DMS79 treated with DMSO at 0.1 percent for 48 hours (cell line): ENCODE measurements around the gene DCDC2C.
A peak's percentile ranks its signal among the peaks of the same experiment; 100 is the strongest.

Experiments
- DNase-seq: peaks from one replicate; lab custom pipeline; 2025; lab: John Stamatoyannopoulos, UW

DCDC2C gene

GRCh38 chr2:3827673-3828575, 124.5 kb downstream of the DCDC2C start:
- no peak for DNase-seq

GRCh38 chr2:3830796-3831195, 127.4 kb downstream of the DCDC2C start:
- no peak for DNase-seq

GRCh38 chr2:3837086-3837485, 133.7 kb downstream of the DCDC2C start:
- DNase-seq: no peak

GRCh38 chr2:3838348-3838747, 135.0 kb downstream of the DCDC2C start:
- DNase-seq: no peak

- DNase-seq: no peak
Measured at GRCh38 chr2:3839476-3839875, 136.1 kb downstream of the DCDC2C start.

GRCh38 chr2:3840611-3841155, 137.3 kb downstream of the DCDC2C start:
- DNase-seq: no peak

- no peak for DNase-seq
Measured at GRCh38 chr2:3847397-3848052, 144.2 kb downstream of the DCDC2C start.

GRCh38 chr2:3848776-3849175, 145.4 kb downstream of the DCDC2C start:
- DNase-seq: no peak

- DNase-seq: no peak
Measured at GRCh38 chr2:3849213-3849612, 145.8 kb downstream of the DCDC2C start.

GRCh38 chr2:3857576-3857975, 154.2 kb downstream of the DCDC2C start:
- peak; percentile 84 for DNase-seq

- DNase-seq: peak; percentile 83
Measured at GRCh38 chr2:3864943-3865865, 161.8 kb downstream of the DCDC2C start.

GRCh38 chr2:3867469-3867868, 164.1 kb downstream of the DCDC2C start:
- DNase-seq: peak; percentile 97

- DNase-seq: no peak
Measured at GRCh38 chr2:3868012-3868805, 164.8 kb downstream of the DCDC2C start.

GRCh38 chr2:3870222-3870621, 166.8 kb downstream of the DCDC2C start:
- peak; percentile 6 for DNase-seq

- peak; percentile 6 for DNase-seq
Measured at GRCh38 chr2:3871002-3871401, 167.6 kb downstream of the DCDC2C start.

GRCh38 chr2:3872451-3872850, 169.1 kb downstream of the DCDC2C start:
- DNase-seq: no peak

- no peak for DNase-seq
Measured at GRCh38 chr2:3873899-3874298, 170.5 kb downstream of the DCDC2C start.

- no peak for DNase-seq
Measured at GRCh38 chr2:3876221-3876620, 172.8 kb downstream of the DCDC2C start.

- DNase-seq: no peak
Measured at GRCh38 chr2:3876685-3877084, 173.3 kb downstream of the DCDC2C start.

- DNase-seq: no peak
Measured at GRCh38 chr2:3885629-3886628, 182.6 kb downstream of the DCDC2C start.
